ENCODE data around the gene TRPC4.
"Not testable (repeated sequence)": the region's sequence is repeated elsewhere in the genome, so short reads cannot be mapped to it uniquely, and the experiment has no call there.

The TRPC4 gene

DNA sequence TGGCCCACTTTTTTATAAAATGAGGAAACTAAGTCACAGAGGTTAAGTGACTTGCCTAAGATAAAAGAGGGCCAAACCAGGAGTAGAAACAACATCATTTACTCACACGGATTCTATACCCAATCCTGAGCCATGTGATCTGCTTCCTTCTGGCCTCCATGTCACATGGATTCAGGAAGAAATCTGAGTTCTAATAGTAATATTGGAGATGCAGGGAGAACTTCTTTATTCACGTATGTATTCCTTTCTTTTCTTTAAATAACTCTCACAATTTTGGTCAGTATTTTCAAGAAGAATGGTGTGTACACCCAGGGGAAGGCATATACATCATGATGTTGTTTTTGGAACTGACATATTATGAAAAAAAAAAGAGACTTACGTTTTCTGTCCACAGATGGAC lies 272.8 kb downstream of the TRPC4 start:
- FAIRE-seq = no peak

DNA sequence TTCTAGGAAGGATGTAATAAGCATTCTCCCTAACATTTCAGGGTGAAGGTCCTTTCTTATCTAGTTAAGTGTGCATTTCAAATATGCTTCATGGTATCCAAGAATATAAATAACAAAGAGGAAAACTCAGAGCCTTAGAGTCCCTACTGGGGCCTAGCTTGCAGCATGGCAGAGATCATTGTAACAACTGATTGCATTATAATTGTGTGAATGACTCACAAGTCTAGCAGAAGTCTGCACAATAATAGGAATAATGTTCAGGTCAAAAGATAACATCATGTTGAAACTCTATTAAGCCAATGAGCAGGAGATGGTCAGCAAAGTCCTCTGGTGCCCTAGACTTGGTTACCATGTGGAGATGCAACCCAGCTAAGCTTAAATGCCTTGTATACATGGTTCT lies 274.4 kb downstream of the TRPC4 start:
- FAIRE-seq = no peak

DNA sequence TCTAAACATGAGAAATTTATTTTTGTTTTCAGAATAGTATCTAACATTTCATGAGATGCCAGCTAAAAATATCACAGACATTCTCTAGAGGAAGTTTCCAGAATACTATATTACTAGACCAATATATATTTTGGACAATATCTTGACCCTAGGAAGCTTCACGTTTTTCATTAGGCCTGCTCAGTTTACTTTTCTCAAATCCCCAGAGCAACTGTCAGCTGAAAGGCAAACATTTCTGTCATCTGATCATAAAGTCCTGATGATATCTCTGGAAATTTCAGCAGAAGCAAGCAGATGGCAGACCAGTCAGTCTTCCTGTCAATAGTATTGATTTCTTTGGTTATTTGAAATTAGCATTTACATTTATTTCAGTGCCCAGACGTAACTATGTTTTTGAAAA lies 275.0 kb downstream of the TRPC4 start:
- no peak for FAIRE-seq

DNA sequence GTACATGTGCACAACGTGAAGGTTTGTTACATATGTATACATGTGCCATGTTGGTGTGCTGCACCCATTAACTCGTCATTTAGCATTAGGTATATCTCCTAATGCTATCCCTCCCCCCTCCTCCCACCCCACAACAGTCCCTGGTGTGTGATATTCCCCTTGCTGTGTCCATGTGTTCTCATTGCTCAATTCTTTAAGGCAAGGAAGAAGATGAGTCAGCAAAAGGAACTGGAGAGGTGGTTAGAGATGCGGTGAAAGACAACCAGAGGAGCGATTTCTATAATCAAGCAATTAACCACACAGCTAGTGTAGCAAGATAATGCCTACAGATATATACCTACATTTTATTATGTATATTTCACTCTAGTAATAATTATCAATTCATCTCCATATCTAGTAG lies 280.2 kb downstream of the TRPC4 start:
- FAIRE-seq = not testable (repeated sequence)

DNA sequence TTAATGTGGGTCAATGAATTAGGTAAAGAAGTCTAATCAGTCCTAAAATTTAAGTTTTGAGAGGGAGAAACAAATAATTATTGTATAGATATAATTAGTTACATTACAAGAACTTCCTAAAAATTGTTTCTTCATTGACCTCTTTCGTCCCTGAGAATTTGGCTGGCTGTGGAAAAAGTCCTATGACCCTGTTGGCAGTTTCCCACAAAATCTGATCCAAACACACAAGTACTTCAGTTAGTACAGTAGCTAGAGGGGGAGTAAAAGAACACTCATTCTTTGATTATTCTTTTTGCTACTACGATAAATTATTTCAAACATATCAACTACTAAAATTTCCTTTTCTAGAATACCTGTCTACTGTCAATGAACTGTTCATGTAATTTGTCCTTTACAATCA lies 282.3 kb downstream of the TRPC4 start:
- no peak for FAIRE-seq
